ENCODE measurements around the gene SLC9A2. TPM values are rescaled to one million over a fixed set of nuclear protein-coding genes. Genes with fewer than 3 reads are reported as not detected.

The SLC9A2 gene
- polyA plus RNA-seq, 3 donors: not detected

- WGBS (ENCODE audit: insufficient coverage): no CpG with 5 or more reads among the region's 3 CpGs
- no peak for TF ChIP-seq CTCF (IDR thresholded peaks at IDR 0.05)
- H3K4me3 Mint-ChIP-seq: no peak overlapping the region
Observed at GRCh38 chr2:102754456-102755145, 135.2 kb downstream of the SLC9A2 start.

GRCh38 chr2:102755284-102755683, 135.9 kb downstream of the SLC9A2 start:
- H3K27me3 Mint-ChIP-seq (ENCODE audit: low read depth in 3 of 3): no peaks in the 10 kb centered on the region
- intact Hi-C loops (cut with micrococcal nuclease): no loop called here
- Histone ChIP-seq H3K27me3 (ENCODE audit: control insufficient read depth in 2 of 2, insufficient read depth in 2 of 2, low read length in 2 of 2) (no peaks in the 10 kb centered on the region), H3K79me2 (ENCODE audit: insufficient read depth, low read length) (no peaks in the 10 kb centered on the region), H4K20me1 (ENCODE audit: insufficient read depth, low read length) (no peaks in the 10 kb centered on the region), H3K4me3 (replicated peaks in 1 of 3; ENCODE audit: low read depth in 2 of 3, low read length in 3 of 3) (no peak overlapping the region), H3K9me3 (replicated peaks in 1 of 2; ENCODE audit: control insufficient read depth in 1 of 2, insufficient read depth in 1 of 2, low read length in 2 of 2) (no peaks in the 10 kb centered on the region), H2AFZ (ENCODE audit: insufficient read depth, low read depth, low read length, poor library complexity, severe bottlenecking) (no peak overlapping the region), H3K4me1 (ENCODE audit: control insufficient read depth in 1 of 2, insufficient read depth in 2 of 2, low read length in 2 of 2) (no peaks in the 10 kb centered on the region), H3K27ac (ENCODE audit: low read depth in 1 of 2, low read length in 2 of 2) (no peak overlapping the region), H3K36me3 (replicated peaks in 1 of 2; ENCODE audit: control insufficient read depth in 1 of 2, insufficient read depth in 2 of 2, low read length in 2 of 2) (no peaks in the 10 kb centered on the region), H3K4me2 (replicated peaks; ENCODE audit: extremely low read depth, low read length, poor library complexity, severe bottlenecking) (no peak overlapping the region), H3K9ac (ENCODE audit: insufficient read depth, low read length, poor library complexity, severe bottlenecking) (no peak overlapping the region)
- no peak overlapping the region for H3K4me3 Mint-ChIP-seq
- no peaks in the 10 kb centered on the region for H3K36me3 Mint-ChIP-seq
- WGBS (ENCODE audit: insufficient coverage): no CpG with 5 or more reads among the region's 4 CpGs
- peaks cover 5% of the 10 kb centered on the region for H3K4me1 Mint-ChIP-seq
- no peak for TF ChIP-seq CTCF (IDR thresholded peaks at IDR 0.05)
- no peak for DNase-seq
- H3K27ac Mint-ChIP-seq: no peak overlapping the region
- H3K9me3 Mint-ChIP-seq: no peaks in the 10 kb centered on the region

More at GRCh38 chr2:102754456-102755145, 135.2 kb downstream of the SLC9A2 start:
- Histone ChIP-seq H3K4me1 (ENCODE audit: control insufficient read depth in 1 of 2, insufficient read depth in 2 of 2, low read length in 2 of 2) (no peaks in the 10 kb centered on the region), H3K27me3 (ENCODE audit: control insufficient read depth in 2 of 2, insufficient read depth in 2 of 2, low read length in 2 of 2) (no peaks in the 10 kb centered on the region), H3K9ac (ENCODE audit: insufficient read depth, low read length, poor library complexity, severe bottlenecking) (no peak overlapping the region), H3K79me2 (ENCODE audit: insufficient read depth, low read length) (no peaks in the 10 kb centered on the region), H3K36me3 (replicated peaks in 1 of 2; ENCODE audit: control insufficient read depth in 1 of 2, insufficient read depth in 2 of 2, low read length in 2 of 2) (no peaks in the 10 kb centered on the region), H3K4me2 (replicated peaks; ENCODE audit: extremely low read depth, low read length, poor library complexity, severe bottlenecking) (no peak overlapping the region), H4K20me1 (ENCODE audit: insufficient read depth, low read length) (no peaks in the 10 kb centered on the region), H3K4me3 (replicated peaks in 1 of 3; ENCODE audit: low read depth in 2 of 3, low read length in 3 of 3) (no peak overlapping the region), H2AFZ (ENCODE audit: insufficient read depth, low read depth, low read length, poor library complexity, severe bottlenecking) (no peak overlapping the region), H3K27ac (ENCODE audit: low read depth in 1 of 2, low read length in 2 of 2) (no peak overlapping the region), H3K9me3 (replicated peaks in 1 of 2; ENCODE audit: control insufficient read depth in 1 of 2, insufficient read depth in 1 of 2, low read length in 2 of 2) (no peaks in the 10 kb centered on the region)
- no peaks in the 10 kb centered on the region for H3K27me3 Mint-ChIP-seq (ENCODE audit: low read depth in 3 of 3)
- no peaks in the 10 kb centered on the region for H3K36me3 Mint-ChIP-seq
- H3K9me3 Mint-ChIP-seq: no peaks in the 10 kb centered on the region
- peaks cover 6% of the 10 kb centered on the region for H3K4me1 Mint-ChIP-seq
- no peak overlapping the region for H3K27ac Mint-ChIP-seq
- no peak for DNase-seq
- intact Hi-C loops (cut with micrococcal nuclease): no loop called here
